22Rv1 (cell line): ENCODE data around the gene DGKB.

ENCODE experiments used
- CTCF ChIP-seq: fragments of 450-650 bp; IDR thresholded peaks from 2 replicates; pipeline ENCODE4 v1.5.1; 2017; ENCODE audit warnings: mild to moderate bottlenecking
- ZFX ChIP-seq: fragments of 450-650 bp; IDR thresholded peaks from 2 replicates; pipeline ENCODE4 v1.6.1; 2017; ENCODE audit warnings: antibody characterized with exemption, borderline replicate concordance

- TF ChIP-seq CTCF (no peak), ZFX (no peak)
Measured at GRCh38 chr7:14841869-14842268, 60.7 kb downstream of the DGKB start.
